GM12872 (cell line): ENCODE results near the gene CLCF1.

ENCODE experiments used
- CTCF ChIP-seq: IDR thresholded peaks from 3 replicates; pipeline ENCODE4 v1.5.1; 2011; ENCODE audit warnings: low read depth, mild to moderate bottlenecking, low read length, moderate library complexity; ENCODE audit not compliant: insufficient read depth

Gene CLCF1

GRCh38 chr11:67395555-67396258 lies 22.3 kb upstream of the CLCF1 start:
- TF ChIP-seq CTCF: no peak

GRCh38 chr11:67393990-67394389 lies 20.6 kb upstream of the CLCF1 start:
- TF ChIP-seq CTCF: no peak

- no peak for TF ChIP-seq CTCF
Observed at GRCh38 chr11:67393437-67393836, 20.0 kb upstream of the CLCF1 start.

GRCh38 chr11:67392183-67392715 lies 18.9 kb upstream of the CLCF1 start:
- no peak for TF ChIP-seq CTCF

- no peak for TF ChIP-seq CTCF
Observed at GRCh38 chr11:67391304-67392182, 18.1 kb upstream of the CLCF1 start, which contains the start of gene RAD9A. Gene RAD9A (plus strand): TSS chr11:67391986. CDS start chr11:67392045, 59 bp downstream.

GRCh38 chr11:67390947-67391303 lies 17.5 kb upstream of the CLCF1 start:
- no peak for TF ChIP-seq CTCF

- TF ChIP-seq CTCF: peak; percentile 84
Observed at GRCh38 chr11:67389477-67389876, 16.1 kb upstream of the CLCF1 start.
